GM04503 (cell line): ENCODE data around the gene AUTS2.

ENCODE experiments used
- DNase-seq: peaks from one replicate; pipeline ENCODE4 v3.0.0-alpha.2; 2012; ENCODE audit warnings: low read depth

Gene AUTS2

DNA sequence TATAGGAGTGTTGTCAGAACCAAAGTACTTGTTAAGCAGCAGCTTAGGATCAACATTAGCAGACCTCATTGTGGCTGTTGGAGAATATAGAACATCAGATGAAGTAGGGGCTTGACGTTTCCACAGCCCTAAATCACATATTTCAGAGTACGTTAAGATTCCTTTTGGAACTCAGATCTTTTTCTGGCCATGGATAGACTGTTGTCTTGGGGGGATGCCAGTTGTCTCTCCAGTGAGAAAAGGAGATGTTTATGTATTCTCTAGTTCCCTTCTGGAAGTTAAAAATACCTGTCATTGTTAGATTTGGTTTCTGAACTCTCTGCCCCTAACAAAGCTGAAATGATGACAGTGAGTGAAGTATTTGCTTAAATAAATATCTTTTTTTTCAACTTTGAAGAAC is 191.3 kb downstream of the AUTS2 start:
- no peak for DNase-seq

DNA sequence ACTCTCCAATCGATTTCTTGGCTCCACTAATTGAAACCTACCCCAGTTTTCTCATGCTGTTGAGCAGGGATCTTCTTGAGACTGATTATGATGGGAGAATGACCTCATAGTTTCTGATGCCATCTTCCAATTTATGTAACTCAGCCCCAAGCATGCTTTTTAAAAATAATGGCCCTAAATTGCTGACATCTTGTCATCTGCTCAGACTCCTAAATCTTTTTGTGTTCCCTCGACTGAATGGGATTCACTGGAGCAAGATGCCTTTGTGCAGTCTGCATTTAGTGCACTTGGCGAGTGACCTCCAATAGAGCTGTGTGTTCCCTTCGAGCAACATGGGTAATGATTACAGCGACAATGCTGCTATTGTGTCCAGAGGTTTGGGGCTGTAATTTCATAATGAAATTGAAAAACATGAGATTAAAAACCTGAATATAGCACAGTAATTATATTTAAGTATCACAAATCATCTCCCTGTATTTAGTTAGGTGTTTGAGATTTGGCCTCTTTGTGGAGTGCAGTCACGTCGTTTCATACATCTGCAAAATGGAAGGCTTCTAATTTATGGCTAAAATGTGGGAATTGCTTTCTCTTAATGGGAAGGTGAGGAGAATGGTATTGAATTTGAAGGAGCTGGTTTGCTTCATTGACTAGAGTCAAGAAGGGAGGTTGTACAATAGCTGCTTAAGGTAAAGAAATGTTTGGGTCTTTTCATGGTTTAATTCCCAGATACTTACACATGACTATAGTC is 192.9 kb downstream of the AUTS2 start:
- DNase-seq, result no peak

DNA sequence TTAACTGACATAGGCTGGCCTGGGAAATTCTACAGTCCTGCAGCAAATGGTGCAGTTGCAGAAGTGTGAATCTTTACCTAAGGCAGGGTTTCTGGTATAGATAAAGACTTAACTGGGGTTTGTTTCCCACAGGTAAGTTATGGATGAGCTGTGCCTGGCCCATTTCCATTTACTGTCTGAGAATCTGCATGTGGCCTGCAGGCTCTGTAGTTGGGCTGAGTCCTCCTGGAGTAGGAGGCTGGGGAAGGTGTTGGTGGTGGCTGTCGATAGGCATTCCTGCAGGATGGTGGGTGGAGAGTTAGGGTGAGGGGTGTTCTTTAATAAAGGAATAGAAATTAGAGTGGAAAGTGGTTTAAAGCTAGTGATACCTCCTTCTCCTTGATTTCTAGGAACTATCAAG is 193.5 kb downstream of the AUTS2 start:
- DNase-seq, result no peak

DNA sequence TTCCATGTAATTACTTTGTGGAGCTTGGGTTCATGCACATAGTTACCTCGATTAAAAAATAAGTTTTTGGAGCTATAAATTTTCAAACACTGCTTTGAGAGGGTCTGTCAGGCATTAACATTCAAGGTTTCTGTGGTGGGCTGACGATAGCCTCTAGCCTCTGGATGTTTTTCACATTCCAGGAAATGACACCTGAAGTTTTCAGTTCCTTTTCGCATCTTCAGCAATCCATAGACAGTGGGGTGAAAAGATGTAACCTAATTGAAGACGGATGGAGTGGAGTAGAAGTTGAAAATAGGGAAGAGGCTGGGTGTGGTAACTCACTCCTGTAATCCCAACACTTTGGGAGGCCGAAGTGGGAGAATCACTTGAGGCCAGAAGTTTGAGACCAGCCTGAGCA is 197.7 kb downstream of the AUTS2 start:
- no peak for DNase-seq

DNA sequence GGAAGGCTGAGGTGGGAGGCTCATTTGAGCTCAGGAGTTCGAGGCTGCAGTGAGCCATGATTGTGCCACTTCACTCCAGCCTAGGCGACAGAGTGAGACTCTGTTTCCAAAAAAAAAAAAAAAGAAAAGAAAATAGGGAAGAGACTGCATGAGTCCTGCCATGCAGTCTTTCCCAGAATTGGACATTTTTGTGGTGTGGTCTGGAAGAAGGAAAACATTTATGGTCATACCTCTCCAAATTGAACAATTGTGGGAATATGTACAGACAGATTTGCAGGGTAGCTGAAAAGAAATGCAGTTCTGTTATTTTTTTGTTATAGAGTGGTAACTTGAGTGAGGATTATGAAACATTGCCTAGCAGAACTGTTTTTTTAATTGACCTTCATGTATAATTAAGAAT is 198.1 kb downstream of the AUTS2 start:
- no peak for DNase-seq

DNA sequence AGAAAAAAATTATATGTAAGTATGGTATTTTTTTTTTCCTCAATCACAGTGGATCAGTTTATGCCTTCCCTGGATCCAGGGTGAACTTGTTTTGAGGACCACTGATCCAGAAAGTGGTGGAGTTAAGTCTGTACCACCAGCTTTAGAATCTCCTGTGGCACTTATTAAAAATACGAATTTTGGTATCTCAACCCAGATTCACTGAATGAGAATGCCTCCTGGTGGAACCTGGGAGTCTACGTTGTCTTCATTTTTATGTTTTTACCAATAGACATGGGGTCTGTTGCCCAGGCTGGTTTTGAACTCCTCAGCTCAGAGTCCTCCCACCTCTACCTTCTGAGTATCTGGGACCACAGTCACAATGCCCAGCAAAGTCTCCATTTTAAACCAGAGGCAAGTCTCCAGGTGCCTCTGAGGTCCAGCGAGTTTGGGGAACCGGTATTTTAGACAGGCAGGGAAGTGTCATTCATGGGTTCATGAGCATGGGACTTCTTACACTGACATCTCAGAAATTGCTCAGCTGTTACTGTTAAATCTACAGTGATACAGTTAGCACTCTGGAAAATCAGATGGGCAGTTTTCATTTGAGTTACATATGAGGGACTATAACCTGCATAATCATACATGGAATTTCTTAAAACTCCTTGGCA is 200.9 kb downstream of the AUTS2 start:
- no peak for DNase-seq

DNA sequence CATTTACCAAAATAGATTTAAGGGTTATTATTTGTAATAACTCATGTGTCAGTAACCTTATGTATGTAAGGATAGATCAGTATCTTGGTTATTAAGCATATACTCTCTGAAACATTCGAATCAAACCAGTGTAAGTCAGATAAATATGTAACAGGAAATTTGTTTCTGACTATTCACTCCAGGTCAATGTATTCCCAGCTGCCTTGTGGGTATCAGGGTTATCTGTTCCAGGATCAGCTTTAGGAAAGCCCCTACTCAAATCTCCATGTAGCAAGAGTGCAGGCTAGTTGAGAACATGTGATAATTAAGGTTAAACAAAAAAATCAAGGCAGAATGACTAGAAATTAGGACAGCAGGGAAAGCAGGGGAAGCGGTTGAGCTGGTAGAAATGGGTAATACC is 201.7 kb downstream of the AUTS2 start:
- no peak for DNase-seq

DNA sequence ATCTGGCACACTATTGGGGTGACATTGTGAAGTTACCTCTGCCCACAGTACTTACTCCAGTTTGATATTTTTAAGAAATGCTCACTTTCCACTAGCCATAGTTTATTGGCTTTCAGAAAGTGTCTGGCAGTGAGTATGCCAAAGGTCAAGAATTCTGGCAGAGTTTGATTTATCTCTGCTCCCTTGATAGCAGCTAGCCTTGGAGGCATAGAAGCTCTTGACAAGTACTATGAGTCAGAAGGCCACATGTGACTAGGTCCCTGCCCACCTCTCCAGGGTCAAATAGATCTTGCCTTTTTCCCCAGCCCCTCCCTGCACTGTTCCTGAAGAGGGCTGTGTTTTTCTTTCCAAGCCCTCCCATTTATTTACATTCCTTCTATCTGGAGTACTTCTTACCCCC is 202.2 kb downstream of the AUTS2 start:
- no peak for DNase-seq

DNA sequence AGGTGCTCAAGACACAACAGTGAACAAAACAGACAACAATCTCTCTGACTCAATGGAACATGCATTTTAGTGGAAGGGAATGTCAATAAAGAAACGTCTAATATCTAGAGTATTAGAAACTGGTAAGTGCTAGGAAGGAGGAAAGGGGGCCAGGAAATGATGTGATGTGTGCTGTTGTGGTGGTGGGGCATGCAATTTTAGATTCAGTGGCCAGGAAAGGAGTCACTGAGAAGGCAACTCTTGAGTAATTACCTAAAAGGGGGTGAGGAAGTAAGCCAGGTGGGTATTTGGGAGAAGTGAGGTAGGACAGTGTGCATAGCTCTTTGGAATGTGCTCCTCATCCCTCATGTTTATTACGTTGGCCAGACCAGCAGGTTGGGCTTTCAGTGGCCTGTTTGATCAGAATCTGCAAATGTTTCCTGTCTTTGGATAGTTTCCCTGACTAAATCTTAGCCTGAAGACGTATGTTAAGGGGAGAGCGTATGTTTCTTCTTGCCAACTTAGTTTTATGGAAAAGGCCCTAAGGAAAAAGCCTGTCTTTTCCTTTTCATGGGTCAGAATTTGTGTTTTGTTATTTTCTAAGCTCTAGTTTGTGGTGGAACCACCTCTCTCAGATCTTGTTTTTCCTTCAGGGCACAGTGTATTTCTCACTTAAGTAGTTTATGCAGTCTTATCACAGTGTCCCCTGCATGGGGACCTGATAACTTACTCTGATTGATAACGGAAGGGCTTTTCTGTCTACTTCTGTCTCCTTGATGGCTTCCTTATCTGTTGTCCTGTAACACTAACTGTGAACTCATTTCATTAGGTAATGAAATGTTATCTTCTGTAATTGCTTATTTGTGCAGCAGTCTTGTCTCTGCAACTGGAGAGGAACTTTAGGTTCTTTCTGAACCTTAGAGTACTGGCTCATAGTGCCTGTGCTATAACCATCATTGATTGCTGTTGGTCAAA is 203.7 kb downstream of the AUTS2 start:
- no peak for DNase-seq

DNA sequence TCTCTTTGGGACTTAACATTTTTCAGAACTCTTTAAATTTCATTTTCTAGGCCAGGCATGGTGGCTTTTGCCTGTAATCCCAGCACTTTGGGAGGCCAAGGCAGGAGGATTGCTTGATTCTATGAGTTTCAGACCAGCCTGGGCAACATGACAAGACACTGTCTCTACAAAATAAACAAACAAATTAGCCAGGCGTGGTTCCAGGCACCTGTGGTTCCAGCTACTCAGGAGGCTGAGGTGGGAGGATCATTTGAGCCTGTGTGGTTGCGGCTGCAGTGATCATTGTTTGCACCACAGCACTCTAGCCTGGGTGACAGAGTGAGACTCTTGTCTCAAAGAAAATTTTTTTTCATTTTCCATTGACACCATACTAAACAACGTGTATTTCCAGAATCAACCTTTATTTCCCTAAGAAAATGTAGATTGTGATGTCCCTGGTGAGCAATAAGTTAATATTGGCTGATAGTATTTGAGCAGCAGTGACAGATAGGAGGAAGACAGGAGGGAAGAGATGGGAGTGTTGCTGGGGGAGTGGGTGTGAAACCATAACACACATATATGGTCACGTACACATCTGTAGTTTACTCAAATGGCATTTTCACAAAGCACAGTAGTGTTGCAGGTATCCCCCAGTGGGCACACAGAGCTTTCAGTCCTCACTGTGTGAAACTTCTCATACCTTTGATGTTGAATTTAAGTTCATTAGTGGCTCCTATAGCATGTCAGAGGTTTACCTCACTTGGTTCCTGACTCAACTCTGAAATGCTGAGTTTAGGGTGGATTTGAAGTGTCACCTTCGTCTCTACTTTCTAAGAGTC is 205.6 kb downstream of the AUTS2 start:
- DNase-seq, result no peak

DNA sequence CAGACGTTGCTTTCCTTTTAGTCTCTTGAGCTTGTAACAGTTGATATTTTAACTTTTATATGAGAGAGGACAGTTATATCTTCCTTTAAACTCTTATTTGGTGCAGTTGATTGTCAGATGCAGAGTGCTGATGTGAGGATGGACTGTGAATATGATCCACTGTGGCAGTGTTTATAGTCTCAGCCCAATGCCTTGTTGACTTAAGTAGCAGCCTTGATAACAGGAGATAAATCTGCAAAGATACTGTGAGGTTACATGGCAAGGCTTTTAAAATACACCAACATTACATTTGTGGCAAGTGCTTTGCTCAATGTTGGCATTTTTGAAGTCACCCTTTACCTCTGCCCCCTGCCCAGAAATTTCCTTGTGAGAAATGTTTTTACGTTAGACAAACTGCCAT is 206.7 kb downstream of the AUTS2 start:
- no peak for DNase-seq

DNA sequence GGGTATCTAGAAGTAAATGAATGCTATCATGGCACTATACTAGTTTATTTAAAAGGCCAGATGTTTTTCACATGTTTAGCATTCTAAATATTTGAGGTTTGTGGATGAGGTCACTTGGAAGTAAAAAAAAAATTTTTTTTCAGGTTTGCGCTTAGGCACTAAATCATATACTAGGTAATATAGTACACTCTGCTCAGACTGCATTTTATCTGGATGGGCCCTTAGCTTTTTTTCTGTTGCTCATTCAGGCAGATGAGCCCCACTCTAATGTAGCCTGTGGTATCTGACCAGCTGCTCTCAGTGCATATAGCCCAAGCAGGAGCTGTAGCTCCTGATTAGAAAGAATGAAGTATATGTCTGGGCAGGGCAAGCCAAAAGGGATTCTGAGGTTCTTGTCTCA is 210.1 kb downstream of the AUTS2 start:
- DNase-seq, result no peak

DNA sequence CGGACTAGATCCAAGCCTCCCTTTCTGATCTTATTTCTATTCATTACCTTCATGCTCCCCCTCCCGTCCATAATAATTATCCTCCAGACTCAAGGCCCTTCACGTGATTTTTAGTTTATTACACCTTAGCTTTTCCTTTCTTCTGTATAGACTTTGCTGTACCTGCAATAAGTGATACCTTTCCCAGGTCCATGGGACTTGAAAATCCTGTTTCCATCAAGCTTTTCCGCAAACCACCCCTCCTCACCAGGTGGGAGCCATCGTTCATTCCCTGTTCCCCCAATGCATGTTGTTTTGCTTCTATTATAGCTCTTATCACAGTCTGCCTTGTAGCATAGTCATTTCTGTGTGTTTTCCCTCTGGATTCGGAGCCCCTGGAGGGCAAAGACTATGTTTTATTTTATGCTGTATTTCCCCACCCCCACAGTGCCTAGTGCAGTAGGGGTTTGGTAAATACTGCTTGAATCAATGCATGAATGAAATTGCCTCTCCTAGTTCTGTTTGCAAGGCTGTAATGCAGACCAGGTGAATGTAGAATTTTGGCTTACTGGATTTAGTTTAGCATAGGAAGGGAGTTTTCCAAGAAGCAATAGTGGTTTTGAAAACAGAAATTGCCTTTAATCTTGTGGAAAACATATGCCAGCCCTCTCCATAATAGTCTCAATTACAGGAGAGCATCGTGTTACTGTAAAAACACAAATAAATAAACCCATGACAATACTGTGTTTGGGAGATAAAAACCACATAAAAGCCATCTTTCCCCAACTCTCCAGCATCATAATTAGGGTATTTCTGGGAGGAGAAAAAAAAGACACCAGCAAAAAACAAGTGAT is 213.4 kb downstream of the AUTS2 start:
- no peak for DNase-seq

DNA sequence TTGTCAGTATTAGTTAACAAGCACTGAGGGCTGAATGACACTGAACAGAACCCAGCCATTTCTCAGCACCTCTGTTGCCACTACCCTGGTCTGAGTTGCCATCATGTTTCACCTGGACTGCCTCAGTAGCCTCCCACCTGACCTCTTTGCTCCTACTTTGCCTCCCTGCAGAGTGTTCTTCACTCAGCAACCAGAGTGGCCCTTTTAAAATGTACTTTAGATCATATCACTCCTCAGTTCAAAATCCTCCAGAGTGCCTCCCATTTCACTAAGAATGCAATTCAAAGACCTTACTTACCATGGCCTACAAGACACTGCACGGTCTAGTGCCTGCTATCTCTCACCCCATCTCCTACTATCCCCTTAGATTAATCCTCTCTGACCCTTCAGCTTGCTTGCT is 214.5 kb downstream of the AUTS2 start:
- DNase-seq, result no peak

DNA sequence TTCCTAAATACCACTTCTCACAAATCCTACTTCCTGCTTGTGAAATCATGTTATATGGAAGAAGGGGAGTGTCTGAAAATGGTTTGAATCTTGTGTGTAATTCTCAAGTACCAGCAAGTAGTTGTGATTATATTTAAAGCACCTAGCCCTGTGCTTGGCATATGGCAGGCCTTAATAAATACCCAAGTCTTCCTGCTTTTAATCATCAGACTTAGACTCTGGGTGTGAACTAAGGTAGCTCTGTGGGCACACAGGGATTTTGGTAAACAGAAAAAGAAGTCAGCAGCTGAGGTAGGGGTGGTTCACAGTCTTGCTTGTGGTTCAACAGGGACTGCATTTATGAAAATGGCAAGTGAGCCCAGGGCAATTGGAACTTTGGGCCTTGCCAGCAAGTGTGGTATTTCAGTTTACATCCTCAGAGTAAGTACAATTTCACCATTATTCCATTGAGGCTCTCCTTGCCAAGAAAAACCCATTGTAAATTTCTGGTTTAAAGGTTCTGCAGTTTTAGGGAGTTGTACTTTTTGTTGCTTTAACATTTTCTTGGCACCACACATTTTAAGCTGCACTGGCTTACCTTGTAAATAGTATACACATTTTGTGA is 215.5 kb downstream of the AUTS2 start:
- no peak for DNase-seq

DNA sequence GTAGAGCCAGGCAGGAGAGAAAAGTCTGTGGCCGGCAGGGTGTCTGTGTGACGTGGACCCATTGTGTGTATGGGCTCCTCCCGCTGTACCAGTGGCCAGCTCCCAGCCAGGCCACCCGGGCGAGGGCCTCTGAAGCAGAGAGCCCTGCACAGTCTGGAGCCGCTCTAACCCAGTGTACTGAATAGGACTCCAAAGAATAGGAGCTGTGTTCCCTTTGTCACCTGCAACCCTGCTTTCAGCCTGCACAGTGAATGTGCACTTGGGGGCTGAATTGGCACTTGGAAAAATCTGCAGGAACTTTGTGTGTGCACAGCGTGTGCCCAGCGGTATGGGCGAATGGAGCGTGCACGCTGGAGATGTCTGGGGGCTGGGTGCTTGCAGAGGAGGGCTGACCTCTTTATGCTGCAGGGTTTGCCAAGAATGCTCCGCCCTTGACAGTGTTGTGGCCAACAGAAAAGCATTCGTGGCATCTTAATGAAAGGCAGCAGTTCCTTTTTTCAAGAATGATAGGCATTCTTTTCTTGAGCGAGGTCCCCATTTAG is 216.2 kb downstream of the AUTS2 start:
- peak; percentile 71 for DNase-seq

DNA sequence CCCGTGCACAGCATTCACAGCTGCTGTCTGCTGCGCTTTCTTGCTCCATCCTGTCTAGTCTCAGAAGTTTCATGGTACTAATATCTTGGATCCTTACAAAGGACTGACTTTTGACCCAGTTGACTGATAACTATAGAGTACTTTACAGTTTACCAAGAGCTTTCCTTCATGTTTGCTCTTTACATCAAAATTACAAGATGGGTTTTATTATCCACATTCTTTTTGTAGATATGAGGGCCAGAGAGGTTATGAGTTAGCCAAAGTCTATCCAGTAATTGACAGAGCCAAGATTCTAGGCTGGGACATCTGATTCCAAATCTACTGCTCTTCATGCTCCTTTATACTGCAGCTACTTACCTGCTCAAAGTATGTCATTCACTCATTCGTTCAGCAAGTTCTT is 218.2 kb downstream of the AUTS2 start:
- DNase-seq, result no peak

DNA sequence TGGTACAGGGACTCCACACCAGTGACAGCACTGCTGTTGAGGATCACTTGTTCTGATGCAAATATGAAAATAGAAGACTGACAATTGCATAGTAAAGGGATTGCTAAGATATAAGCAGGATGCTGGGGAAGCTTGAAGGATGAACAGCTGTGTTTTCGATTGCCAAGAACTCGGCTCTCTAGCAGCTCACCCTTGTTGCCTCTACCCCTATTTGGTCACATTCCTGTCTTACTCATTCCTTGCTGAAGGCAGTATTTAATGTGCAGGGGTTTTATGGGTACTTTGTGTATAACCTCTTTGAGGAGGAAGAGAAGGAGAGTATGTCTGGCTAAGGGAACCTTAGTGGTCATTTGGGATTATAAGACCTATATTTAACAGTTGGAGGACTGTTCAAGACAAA is 218.8 kb downstream of the AUTS2 start:
- DNase-seq, result peak; percentile 68

DNA sequence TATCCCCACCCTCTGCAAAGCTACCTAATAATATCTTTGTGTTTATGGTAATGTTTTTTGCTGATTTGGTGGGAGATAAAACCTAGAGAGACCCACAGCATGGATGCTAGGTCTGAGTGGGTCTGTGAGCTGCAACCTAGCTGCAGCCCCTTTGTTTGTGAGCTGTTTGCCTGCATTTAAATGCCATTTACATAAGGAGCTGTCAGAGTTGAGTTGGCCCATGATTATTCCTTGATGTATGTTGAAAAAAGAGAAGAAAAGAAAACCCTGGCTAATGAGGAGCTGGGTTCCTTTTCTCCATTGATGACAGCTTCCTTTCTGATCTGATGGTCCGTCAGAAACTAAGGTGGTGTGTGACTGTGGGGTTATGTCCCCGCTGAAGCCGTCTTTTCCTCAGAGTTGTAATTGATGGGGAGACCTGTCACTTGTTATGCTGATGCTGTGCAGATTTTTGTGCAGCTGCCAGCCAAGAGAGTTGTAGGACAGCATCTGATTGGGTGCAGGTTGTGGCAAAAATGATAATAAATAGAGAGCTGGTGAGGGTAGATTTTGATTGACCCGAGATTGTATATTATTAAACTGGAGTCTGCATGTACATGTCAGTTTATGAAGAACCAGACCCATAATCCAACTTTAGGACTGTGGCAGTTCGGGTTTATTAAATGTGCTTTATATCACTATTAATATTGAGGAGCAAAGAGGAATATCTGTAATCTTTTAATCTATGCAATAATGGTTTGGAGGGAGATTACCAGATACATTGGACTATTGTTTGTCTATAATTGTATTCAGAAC is 219.8 kb downstream of the AUTS2 start:
- DNase-seq, result no peak
